WTC11 (cell line): ENCODE measurements around the gene ZNF652. TPM values are rescaled to one million over a fixed set of nuclear protein-coding genes. Genes with fewer than 3 reads are reported as not detected.

Experiments used
- ATAC-seq: fragments of 200-7000 bp; cut with Tn5 transposase; 2 replicates; pipeline ENCODE4 v1.10.0; 2021; ENCODE audit warnings: mild to moderate bottlenecking, moderate library complexity
- CTCF ChIA-PET: fragments of 300-600 bp; sonication (Branson Sonifier 250); formaldehyde crosslinking; loops from one replicate; lab custom pipeline; 2021; ENCODE audit warnings: antibody characterized with exemption; lab: Charles Lee
- POLR2A ChIA-PET: fragments of 350-600 bp; sonication (Branson Sonifier 250); formaldehyde crosslinking; loops from one replicate; lab custom pipeline; 2021; ENCODE audit warnings: antibody characterized with exemption; lab: Charles Lee
- DNase-seq: peaks from one replicate; pipeline ENCODE4 v3.0.0; 2021; ENCODE audit warnings: low spot score
- H3K27ac Mint-ChIP-seq: 2 replicates; pipeline ENCODE4 v1.8.0; 2021; ENCODE audit warnings: mixed read lengths
- H3K27me3 Mint-ChIP-seq: 2 replicates; pipeline ENCODE4 v1.8.0; 2021; ENCODE audit warnings: low read depth, mild to moderate bottlenecking, moderate library complexity, mixed read lengths
- H3K36me3 Mint-ChIP-seq: 2 replicates; pipeline ENCODE4 v1.8.0; 2021; ENCODE audit warnings: mixed read lengths
- H3K4me1 Mint-ChIP-seq: 2 replicates; pipeline ENCODE4 v1.8.0; 2022; ENCODE audit warnings: mixed read lengths
- H3K4me3 Mint-ChIP-seq: 2 replicates; pipeline ENCODE4 v1.8.0; 2021; ENCODE audit warnings: mild to moderate bottlenecking, moderate library complexity, mixed read lengths
- H3K9me3 Mint-ChIP-seq: 2 replicates; pipeline ENCODE4 v1.8.0; 2021; ENCODE audit warnings: mixed read lengths
- ATF6 ChIP-seq: sonication (generic); formaldehyde crosslinking; IDR thresholded peaks from 2 replicates; pipeline ENCODE4 v1.8.1; 2023; ENCODE audit warnings: mild to moderate bottlenecking, missing genetic modification reagents
- E2F4 ChIP-seq: sonication (generic); formaldehyde crosslinking; IDR thresholded peaks from 2 replicates; pipeline ENCODE4 v1.8.1; 2022; ENCODE audit warnings: low read depth, mild to moderate bottlenecking, moderate library complexity, missing genetic modification reagents, borderline replicate concordance
- EMX1 ChIP-seq: fragments of 250-450 bp; sonication (Bioruptor Pico); IDR thresholded peaks from 2 replicates; pipeline ENCODE4 v1.8.0; 2021; ENCODE audit warnings: mild to moderate bottlenecking
- FOXJ3 ChIP-seq: sonication (generic); formaldehyde crosslinking; IDR thresholded peaks from 2 replicates; pipeline ENCODE4 v1.9.0; 2021; ENCODE audit warnings: missing genetic modification reagents, mild to moderate bottlenecking, borderline replicate concordance
- HMGA2 ChIP-seq: fragments of 250-450 bp; sonication (Bioruptor Pico); IDR thresholded peaks from 2 replicates; pipeline ENCODE4 v1.4.0; 2021; ENCODE audit warnings: mild to moderate bottlenecking, moderate library complexity
- NR1H2 ChIP-seq: sonication (generic); formaldehyde crosslinking; IDR thresholded peaks from 2 replicates; pipeline ENCODE4 v1.9.0; 2021; ENCODE audit warnings: mild to moderate bottlenecking, moderate library complexity, missing genetic modification reagents
- PRRX2 ChIP-seq: fragments of 250-450 bp; sonication (Bioruptor Pico); IDR thresholded peaks from 2 replicates; pipeline ENCODE4 v1.8.0; 2021; ENCODE audit warnings: mild to moderate bottlenecking
- ZNF121 ChIP-seq: sonication (generic); formaldehyde crosslinking; IDR thresholded peaks from 2 replicates; pipeline ENCODE4 v1.8.0; 2023; ENCODE audit warnings: missing genetic modification reagents
- ZNF219 ChIP-seq: sonication (generic); formaldehyde crosslinking; IDR thresholded peaks from 2 replicates; pipeline ENCODE4 v1.8.0; 2023; ENCODE audit warnings: missing genetic modification reagents, mild to moderate bottlenecking, borderline replicate concordance
- ZNF232 ChIP-seq: sonication (generic); formaldehyde crosslinking; IDR thresholded peaks from 2 replicates; pipeline ENCODE4 v1.8.0; 2022; ENCODE audit warnings: mild to moderate bottlenecking, missing genetic modification reagents
- total RNA-seq: library from RNA; stranded (reverse); gene quantifications from 3 replicates; pipeline ENCODE4 v1.2.3, GENCODE V29; 2021
- TF ChIP-seq, protein P1 (sequence below): sonication (generic); formaldehyde crosslinking; IDR thresholded peaks from 2 replicates; pipeline ENCODE4 v1.8.1; 2022; ENCODE audit warnings: mild to moderate bottlenecking, moderate library complexity, missing genetic modification reagents
- TF ChIP-seq, protein P2 (sequence below): sonication (generic); formaldehyde crosslinking; conservative IDR thresholded peaks from 2 replicates; pipeline ENCODE4 v1.8.1; 2022; ENCODE audit warnings: mild to moderate bottlenecking, missing genetic modification reagents

Gene ZNF652
- total RNA-seq, 1 experiment from 2014 or later = 40.8 TPM

GRCh38 chr17:49378311-49378710 is 16.3 kb upstream of the ZNF652 start:
- H3K9me3 Mint-ChIP-seq = no peaks in the 10 kb centered on the region
- no peak overlapping the region for H3K4me3 Mint-ChIP-seq
- ChIA-PET CTCF (interaction anchor here (1.3 kb wide), 1 partner anchor 10 kb away, joined by 4 read pairs; no protein-coding TSS in a partner anchor), POLR2A (no interaction called here)
- H3K36me3 Mint-ChIP-seq = no peaks in the 10 kb centered on the region
- H3K27me3 Mint-ChIP-seq = peaks cover 3% of the 10 kb centered on the region; the same call in 1 of the 2 replicates
- peaks cover 21% of the 10 kb centered on the region for H3K4me1 Mint-ChIP-seq
- H3K27ac Mint-ChIP-seq = no peak overlapping the region
- no peak for TF ChIP-seq HMGA2 (CRISPR knock-in tag)
- no peak for TF ChIP-seq EMX1 (CRISPR knock-in tag)
- TF ChIP-seq ATF6 (CRISPR knock-in tag) = no peak
- no peak for TF ChIP-seq E2F4 (CRISPR knock-in tag)
- no peak for TF ChIP-seq FOXJ3 (CRISPR knock-in tag)
- no peak for TF ChIP-seq NR1H2 (CRISPR knock-in tag)
- TF ChIP-seq, all 79 proteins: peak for 0
- ATAC-seq (no peak), DNase-seq (no peak)

DNA sequence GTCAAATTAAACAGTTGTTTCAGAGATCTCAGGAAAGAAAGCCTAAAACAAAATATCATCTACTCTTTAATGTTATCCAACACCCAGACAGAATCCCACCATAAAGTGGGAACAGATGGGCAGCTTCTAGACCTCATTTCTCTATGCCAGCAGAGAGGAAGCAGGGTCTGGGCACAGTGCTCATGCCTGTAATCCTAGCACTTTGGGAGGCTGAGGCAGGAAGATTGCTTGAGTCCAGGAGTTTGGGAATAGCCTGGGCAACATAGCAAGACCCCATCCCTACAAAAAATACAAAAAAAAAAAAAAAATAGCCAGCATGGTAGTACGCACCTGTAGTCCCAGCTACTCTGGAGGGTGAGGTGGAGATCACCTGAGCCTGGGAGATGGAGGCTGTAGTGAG is 13.5 kb upstream of the ZNF652 start:
- POLR2A ChIA-PET = no interaction called here

DNA sequence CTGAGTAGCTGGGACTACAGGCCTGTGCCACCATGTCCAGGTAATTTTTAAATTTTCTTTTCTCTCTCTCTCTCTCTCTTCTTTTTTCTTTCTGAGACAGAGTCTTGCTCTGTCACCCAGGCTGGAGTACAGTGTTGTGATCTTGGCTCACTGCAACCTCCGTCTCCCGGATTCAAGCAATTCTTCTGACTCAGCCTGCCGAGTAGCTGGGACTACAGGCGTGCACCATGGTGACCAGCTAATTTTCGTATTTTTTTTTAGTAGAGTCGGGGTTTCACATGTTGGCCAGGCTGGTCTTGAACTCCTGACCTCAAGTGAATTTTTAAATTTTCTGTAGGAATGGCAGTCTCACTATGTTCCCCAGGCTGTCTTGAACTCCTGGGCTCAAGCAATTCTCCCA is 11.1 kb upstream of the ZNF652 start:
- no peak for DNase-seq
- Mint-ChIP-seq H3K27ac (peak overlapping the region; percentile 74; the same call in 1 of the 2 replicates), H3K36me3 (no peaks in the 10 kb centered on the region), H3K4me1 (peaks cover 60% of the 10 kb centered on the region), H3K4me3 (no peak overlapping the region), H3K9me3 (no peaks in the 10 kb centered on the region), H3K27me3 (no peaks in the 10 kb centered on the region)
- TF ChIP-seq ZNF232 (CRISPR knock-in tag) (no peak), PRRX2 (CRISPR knock-in tag) (no peak)
- TF ChIP-seq, protein P1, sequence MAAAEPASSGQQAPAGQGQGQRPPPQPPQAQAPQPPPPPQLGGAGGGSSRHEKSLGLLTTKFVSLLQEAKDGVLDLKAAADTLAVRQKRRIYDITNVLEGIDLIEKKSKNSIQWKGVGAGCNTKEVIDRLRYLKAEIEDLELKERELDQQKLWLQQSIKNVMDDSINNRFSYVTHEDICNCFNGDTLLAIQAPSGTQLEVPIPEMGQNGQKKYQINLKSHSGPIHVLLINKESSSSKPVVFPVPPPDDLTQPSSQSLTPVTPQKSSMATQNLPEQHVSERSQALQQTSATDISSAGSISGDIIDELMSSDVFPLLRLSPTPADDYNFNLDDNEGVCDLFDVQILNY (CRISPR knock-in tag) = no peak
- no peak for ATAC-seq
- POLR2A ChIA-PET = interaction anchor here (0.6 kb wide), 2 partner anchors 24 to 36 kb away, joined by 3 to 4 read pairs; no protein-coding TSS in a partner anchor
- CTCF ChIA-PET = interaction anchor here (1.0 to 1.1 kb wide), 2 partner anchors 23 to 43 kb away, joined by 4 to 5 read pairs; no protein-coding TSS in a partner anchor

More for the DNA sequence above, 13.5 kb upstream of the ZNF652 start:
- Mint-ChIP-seq H3K4me1 (peaks cover 43% of the 10 kb centered on the region), H3K4me3 (no peak overlapping the region), H3K27ac (no peak overlapping the region), H3K9me3 (no peaks in the 10 kb centered on the region), H3K27me3 (no peaks in the 10 kb centered on the region), H3K36me3 (no peaks in the 10 kb centered on the region)
- TF ChIP-seq ZNF121 (CRISPR knock-in tag) = peak; percentile 62; the same call in 1 of the 2 replicates
- TF ChIP-seq, protein P2, sequence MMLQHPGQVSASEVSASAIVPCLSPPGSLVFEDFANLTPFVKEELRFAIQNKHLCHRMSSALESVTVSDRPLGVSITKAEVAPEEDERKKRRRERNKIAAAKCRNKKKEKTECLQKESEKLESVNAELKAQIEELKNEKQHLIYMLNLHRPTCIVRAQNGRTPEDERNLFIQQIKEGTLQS = no peak
- no peak for DNase-seq
- CTCF ChIA-PET = interaction anchor here (0.7 to 2.6 kb wide), 3 partner anchors 12 to 99 kb away, joined by 3 to 19 read pairs (median 3); partner anchors contain the start of gene ZNF652
- ATAC-seq = no peak

- TF ChIP-seq ZNF219 = no peak
- ATAC-seq (no peak), DNase-seq (no peak)
- ChIA-PET POLR2A (interaction anchor here (0.6 to 0.7 kb wide), 3 partner anchors 13 to 702 kb away, joined by 3 to 5 read pairs (median 4); no protein-coding TSS in a partner anchor), CTCF (interaction anchor here (0.7 to 1.6 kb wide), 5 partner anchors 23 to 270 kb away, joined by 3 to 5 read pairs (median 5); partner anchors contain the start of gene PHB1)
- Mint-ChIP-seq H3K4me3 (no peak overlapping the region), H3K27me3 (no peaks in the 10 kb centered on the region), H3K4me1 (peaks cover 60% of the 10 kb centered on the region), H3K36me3 (no peaks in the 10 kb centered on the region), H3K27ac (no peak overlapping the region; the same call in 1 of the 2 replicates), H3K9me3 (no peaks in the 10 kb centered on the region)
Observed at GRCh38 chr17:49372425-49372824, 10.4 kb upstream of the ZNF652 start.
